Colonic mucosa (tissue), 4 donors: Measurements from ENCODE around the gene HYI. TPM values are rescaled to one million over a fixed set of nuclear protein-coding genes. Genes with fewer than 3 reads are reported as not detected.

ENCODE experiments used
- DNase-seq: peaks from one replicate; pipeline ENCODE4 v3.0.0-alpha.2; 2020
- H3K27ac ChIP-seq: fragments of 200-600 bp; one replicate; pipeline ENCODE4 v1.8.0; 2021
- H3K27me3 ChIP-seq: fragments of 200-600 bp; one replicate; pipeline ENCODE4 v1.8.0; 2021
- H3K36me3 ChIP-seq: fragments of 200-600 bp; one replicate; pipeline ENCODE4 v1.8.0; 2021
- H3K4me1 ChIP-seq: fragments of 200-600 bp; one replicate; pipeline ENCODE4 v1.8.0; 2021; ENCODE audit warnings: mild to moderate bottlenecking
- H3K4me3 ChIP-seq: fragments of 200-600 bp; one replicate; pipeline ENCODE4 v1.8.0; 2021
- H3K9ac ChIP-seq, 2 donors: one replicate each; pipeline ENCODE4 v1.7.0; 2013; ENCODE audit warnings: control low read depth in 2 of 2, low read depth in 2 of 2, low read length in 2 of 2
- H3K9me3 ChIP-seq: fragments of 200-600 bp; one replicate; pipeline ENCODE4 v1.8.0; 2021
- intact Hi-C: fragments of 100-400 bp; cut with DNase I; formaldehyde crosslinking; loops from one replicate; pipeline ENCODE4 v1.14.1; 2022
- total RNA-seq, 2 donors: library from RNA; stranded (reverse); fragmentation: NEBNext Ultra II Directional in 1 of 2; extraction: Animal tissue kit (Norgen Biotek cat#: 25700) in 1 of 2; gene quantifications; one replicate each; pipeline ENCODE4 v1.2.1, GENCODE V29; 2021
- TF ChIP-seq, protein P1 (sequence below): fragments of 200-600 bp; IDR thresholded peaks from one replicate; pipeline ENCODE4 v1.8.0; 2022; ENCODE audit warnings: antibody characterized with exemption, mild to moderate bottlenecking
- donor health status: healthy.
- donor health status: DM: no; HTN: no; CAD: no.
- donor health status: DM: no; HTN: no; CAD: no.

HYI gene
- total RNA-seq, 2 donors from 2014 or later, result 50.8 to 55.6 TPM

DNA sequence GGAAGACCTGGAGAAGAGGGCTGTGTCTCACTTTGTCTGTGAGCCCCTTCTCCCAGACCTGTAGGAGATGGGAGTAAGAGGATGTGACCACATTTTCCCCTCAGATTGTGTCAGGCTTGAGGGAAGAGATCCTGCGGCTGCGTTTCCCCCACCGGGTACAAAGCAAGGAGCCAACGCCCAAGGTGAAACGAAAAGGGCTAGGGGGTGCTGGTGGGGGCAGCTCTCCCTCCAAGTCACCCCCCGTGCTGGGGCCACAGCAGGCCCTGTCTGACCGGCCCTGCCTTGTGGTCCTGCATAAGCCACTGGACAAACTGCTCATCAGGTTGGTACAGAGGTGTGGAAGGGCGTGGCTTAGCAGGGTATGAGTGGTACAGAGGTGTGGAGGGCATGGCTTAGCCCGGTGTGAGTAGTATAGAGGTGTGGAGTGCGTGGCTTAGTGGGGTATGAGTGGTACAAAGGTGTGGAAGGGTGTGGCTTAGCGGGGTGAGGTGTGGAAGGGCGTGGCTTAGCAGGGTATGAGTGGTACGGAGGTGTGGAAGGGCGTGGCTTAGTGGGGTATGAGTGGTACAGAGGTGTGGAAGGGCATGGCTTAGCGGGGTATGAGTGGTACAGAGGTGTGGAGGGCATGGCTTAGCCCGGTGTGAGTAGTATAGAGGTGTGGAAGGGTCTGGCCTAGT is 30.6 kb downstream of the HYI start:
- H3K27ac ChIP-seq, result no peak overlapping the region
- no peak for DNase-seq
- intact Hi-C loops, result no loop called here

DNA sequence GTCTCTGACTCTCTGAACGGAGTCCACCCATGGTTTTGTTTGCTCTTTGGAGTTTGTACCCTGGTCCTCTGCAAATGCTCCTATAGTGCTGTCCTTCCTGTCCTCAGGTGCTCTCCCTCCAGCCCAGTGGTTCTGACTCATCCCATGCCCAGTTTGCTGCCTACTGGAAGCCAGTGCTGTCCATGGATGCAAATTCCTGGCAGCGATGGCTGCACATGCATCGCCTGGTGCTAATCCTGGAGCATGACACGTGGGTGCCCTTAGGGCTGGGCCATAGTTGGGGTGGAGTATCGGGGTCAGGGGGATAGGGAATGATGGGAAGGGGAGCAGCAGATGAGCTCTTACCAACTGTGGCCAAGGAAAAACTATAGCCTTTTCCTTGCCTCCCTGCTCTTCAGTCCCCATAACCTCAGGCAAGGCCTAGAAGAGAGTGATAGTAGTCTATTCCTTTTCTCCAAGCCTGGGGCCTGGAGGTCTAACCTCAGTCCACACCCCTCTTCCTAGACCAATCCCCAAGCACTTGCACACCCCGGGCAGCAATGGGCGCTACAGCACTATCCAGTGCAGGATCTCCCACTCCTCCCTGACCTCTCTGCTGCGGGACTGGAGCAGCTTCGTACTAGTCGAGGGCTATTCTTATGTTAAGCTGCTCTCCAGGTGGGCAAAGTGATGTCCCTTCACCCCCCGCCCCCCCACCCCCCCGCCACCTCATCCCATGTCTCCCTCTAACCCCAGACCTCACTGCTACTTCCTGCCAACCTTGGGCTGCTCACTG is 31.6 kb downstream of the HYI start:
- intact Hi-C loops, result no loop called here
- Histone ChIP-seq H3K9ac (no peak overlapping the region), H3K9me3 (no peaks in the 10 kb centered on the region), H3K27me3 (no peaks in the 10 kb centered on the region), H3K36me3 (peaks cover 32% of the 10 kb centered on the region), H3K4me3 (no peak overlapping the region), H3K27ac (no peak overlapping the region), H3K4me1 (no peaks in the 10 kb centered on the region)
- no peak for DNase-seq
- TF ChIP-seq, protein P1, sequence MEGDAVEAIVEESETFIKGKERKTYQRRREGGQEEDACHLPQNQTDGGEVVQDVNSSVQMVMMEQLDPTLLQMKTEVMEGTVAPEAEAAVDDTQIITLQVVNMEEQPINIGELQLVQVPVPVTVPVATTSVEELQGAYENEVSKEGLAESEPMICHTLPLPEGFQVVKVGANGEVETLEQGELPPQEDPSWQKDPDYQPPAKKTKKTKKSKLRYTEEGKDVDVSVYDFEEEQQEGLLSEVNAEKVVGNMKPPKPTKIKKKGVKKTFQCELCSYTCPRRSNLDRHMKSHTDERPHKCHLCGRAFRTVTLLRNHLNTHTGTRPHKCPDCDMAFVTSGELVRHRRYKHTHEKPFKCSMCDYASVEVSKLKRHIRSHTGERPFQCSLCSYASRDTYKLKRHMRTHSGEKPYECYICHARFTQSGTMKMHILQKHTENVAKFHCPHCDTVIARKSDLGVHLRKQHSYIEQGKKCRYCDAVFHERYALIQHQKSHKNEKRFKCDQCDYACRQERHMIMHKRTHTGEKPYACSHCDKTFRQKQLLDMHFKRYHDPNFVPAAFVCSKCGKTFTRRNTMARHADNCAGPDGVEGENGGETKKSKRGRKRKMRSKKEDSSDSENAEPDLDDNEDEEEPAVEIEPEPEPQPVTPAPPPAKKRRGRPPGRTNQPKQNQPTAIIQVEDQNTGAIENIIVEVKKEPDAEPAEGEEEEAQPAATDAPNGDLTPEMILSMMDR, result no peak

More for the DNA sequence above, 30.6 kb downstream of the HYI start:
- no peaks in the 10 kb centered on the region for H3K4me1 ChIP-seq
- H3K27me3 ChIP-seq, result no peaks in the 10 kb centered on the region
- TF ChIP-seq, protein P1, result no peak
- H3K9ac ChIP-seq, result no peak overlapping the region
- peaks cover 40% of the 10 kb centered on the region for H3K36me3 ChIP-seq
- no peak overlapping the region for H3K4me3 ChIP-seq
- no peaks in the 10 kb centered on the region for H3K9me3 ChIP-seq

GRCh38 chr1:43421396-43421795 is 32.3 kb downstream of the HYI start:
- no peaks in the 10 kb centered on the region for H3K4me1 ChIP-seq
- H3K27me3 ChIP-seq, result no peaks in the 10 kb centered on the region
- peaks cover 32% of the 10 kb centered on the region for H3K36me3 ChIP-seq
- H3K27ac ChIP-seq, result no peak overlapping the region
- no peak overlapping the region for H3K9ac ChIP-seq
- TF ChIP-seq, protein P1, result no peak
- H3K4me3 ChIP-seq, result no peak overlapping the region
- no peak for DNase-seq
- intact Hi-C loops, result no loop called here
- no peaks in the 10 kb centered on the region for H3K9me3 ChIP-seq

DNA sequence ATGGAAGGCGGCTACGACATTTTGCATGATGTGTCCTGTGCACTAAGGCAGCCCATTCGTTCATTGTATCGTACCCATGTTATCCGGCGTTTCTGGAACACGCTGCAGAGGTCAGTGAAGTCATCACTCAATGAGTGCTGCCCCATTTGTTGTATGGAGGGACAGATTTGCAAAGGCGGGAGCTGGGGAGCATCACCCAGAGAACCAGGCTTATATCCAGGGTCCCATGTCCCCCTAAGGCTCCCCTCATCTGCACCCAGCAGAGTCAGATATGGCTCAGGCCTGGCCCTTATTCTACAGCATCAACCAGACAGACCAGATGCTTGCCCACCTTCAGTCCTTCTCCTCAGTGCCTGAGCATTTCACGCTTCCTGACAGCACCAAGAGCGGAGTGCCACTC is 32.9 kb downstream of the HYI start:
- TF ChIP-seq, protein P1, result no peak
- Histone ChIP-seq H3K9ac (no peak overlapping the region), H3K9me3 (no peaks in the 10 kb centered on the region), H3K36me3 (peaks cover 28% of the 10 kb centered on the region), H3K27me3 (no peaks in the 10 kb centered on the region), H3K27ac (no peak overlapping the region), H3K4me1 (no peaks in the 10 kb centered on the region), H3K4me3 (no peak overlapping the region)
- DNase-seq, result no peak
- intact Hi-C loops, result no loop called here

GRCh38 chr1:43419627-43420425 is 33.9 kb downstream of the HYI start:
- no peak for DNase-seq

More at GRCh38 chr1:43419627-43420425, 33.9 kb downstream of the HYI start:
- Histone ChIP-seq H3K4me1 (no peaks in the 10 kb centered on the region), H3K27me3 (no peaks in the 10 kb centered on the region), H3K27ac (no peak overlapping the region), H3K9ac (no peak overlapping the region), H3K4me3 (no peak overlapping the region), H3K9me3 (no peaks in the 10 kb centered on the region), H3K36me3 (peaks cover 24% of the 10 kb centered on the region)
- TF ChIP-seq, protein P1, result no peak
- intact Hi-C loops, result loop anchor here (5.0 kb wide), 1 partner anchor 193 kb away; no protein-coding TSS in a partner anchor
